HG03039 (cell line): ENCODE measurements around the gene DNAL1.

Experiments used
- ATAC-seq: cut with Tn5 transposase; IDR thresholded peaks from one replicate; pipeline ENCODE4 v1.9.1; 2021; ENCODE audit warnings: mild to moderate bottlenecking, moderate library complexity; ENCODE audit not compliant: unreplicated experiment

The DNAL1 gene

GRCh38 chr14:73741876-73742519 is 97.2 kb downstream of the DNAL1 start:
- ATAC-seq, result no peak

GRCh38 chr14:73742520-73743238 is 97.9 kb downstream of the DNAL1 start:
- ATAC-seq, result no peak

GRCh38 chr14:73743431-73743931 is 98.7 kb downstream of the DNAL1 start:
- no peak for ATAC-seq

GRCh38 chr14:73744175-73744867 is 99.5 kb downstream of the DNAL1 start:
- no peak for ATAC-seq

- ATAC-seq, result no peak
Measured at GRCh38 chr14:73744874-73745529, 100.2 kb downstream of the DNAL1 start.

GRCh38 chr14:73745571-73746519 is 101.1 kb downstream of the DNAL1 start:
- ATAC-seq, result no peak

- ATAC-seq, result no peak
Measured at GRCh38 chr14:73746520-73747378, 102.0 kb downstream of the DNAL1 start.

- ATAC-seq, result no peak
Measured at GRCh38 chr14:73747379-73748211, 102.8 kb downstream of the DNAL1 start.

- no peak for ATAC-seq
Measured at GRCh38 chr14:73748858-73749357, 104.1 kb downstream of the DNAL1 start.

GRCh38 chr14:73749706-73750530 is 105.1 kb downstream of the DNAL1 start:
- ATAC-seq, result no peak

GRCh38 chr14:73750531-73750901 is 105.7 kb downstream of the DNAL1 start:
- no peak for ATAC-seq

- ATAC-seq, result no peak
Measured at GRCh38 chr14:73751157-73751691, 106.4 kb downstream of the DNAL1 start.

GRCh38 chr14:73752297-73752992 is 107.7 kb downstream of the DNAL1 start:
- no peak for ATAC-seq
